Right hindlimb (tissue), 1 donor: ENCODE measurements around the gene C18orf32.
"Not testable (repeated sequence)": the region's sequence is repeated elsewhere in the genome, so short reads cannot be mapped to it uniquely, and the experiment has no call there.

Experiments
- DNase-seq: peaks from one replicate; pipeline ENCODE4 v3.0.0-alpha.2; 2018

C18orf32 gene

DNA sequence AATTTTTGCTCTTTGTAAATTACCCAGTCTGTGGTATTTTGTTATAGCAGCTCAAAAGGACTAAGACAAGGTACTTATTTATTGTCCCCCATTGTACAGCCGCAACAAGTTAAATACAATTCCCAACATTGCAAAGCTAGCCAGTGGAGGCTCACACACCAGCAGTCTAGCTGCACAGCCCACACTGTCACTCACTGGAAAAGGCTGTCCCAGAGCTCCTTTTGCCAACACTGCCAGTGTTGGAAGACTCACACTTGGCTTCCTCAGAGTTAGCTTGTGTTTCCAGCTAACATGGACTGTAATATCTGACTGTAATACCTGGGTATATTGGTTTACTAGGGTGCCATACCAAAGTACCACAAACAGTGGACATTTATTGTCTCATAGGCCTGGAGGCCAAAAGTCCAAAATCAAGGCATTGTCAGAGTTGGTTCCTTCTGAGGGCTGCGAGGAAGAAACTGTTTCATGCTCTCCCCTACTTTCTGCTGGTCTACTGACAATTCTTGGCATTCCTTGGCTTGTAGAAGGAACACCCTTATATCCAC, 19.9 kb downstream of the C18orf32 start:
- DNase-seq = no peak

DNA sequence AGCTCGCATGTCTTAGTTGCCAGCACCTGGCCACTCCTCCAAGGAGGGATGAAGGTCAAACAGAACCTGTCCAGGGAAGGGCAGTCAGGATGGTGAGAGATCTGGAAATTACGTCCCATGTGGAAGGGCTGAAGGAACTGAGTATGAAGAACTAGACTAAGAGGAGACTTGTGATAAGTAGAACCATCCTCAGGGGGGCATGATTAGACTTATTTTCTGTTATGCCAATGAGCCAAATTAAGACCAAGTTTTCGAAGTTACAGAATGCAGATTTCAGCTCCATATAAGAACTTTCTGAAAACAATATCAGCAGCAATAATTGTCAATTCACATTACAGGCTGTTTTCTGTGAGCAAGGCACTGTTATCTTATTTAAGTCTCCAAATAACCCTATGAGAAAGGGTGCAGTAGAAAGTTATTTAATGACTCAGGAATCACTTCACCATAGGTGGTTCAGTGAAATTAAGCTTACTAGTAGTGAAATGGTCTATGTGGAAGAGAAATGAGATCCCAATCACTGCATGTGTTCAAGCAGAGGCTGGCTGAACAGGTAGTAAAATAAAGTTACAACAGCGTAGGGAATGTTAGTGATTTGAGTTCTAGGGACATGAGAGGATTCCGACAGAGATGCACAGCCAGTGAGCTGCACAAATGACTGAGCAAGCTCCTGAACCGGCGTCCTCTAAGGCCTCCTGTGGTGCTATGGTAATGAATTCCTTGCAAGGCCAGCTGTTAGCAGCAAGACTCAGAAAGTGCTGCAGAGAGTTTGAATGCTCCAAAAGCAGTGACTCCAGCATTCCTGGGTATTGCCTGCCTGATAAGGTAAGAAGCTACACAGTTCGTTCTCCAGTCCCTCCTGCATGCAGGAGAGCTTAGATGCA, 22.1 kb downstream of the C18orf32 start:
- no peak for DNase-seq

DNA sequence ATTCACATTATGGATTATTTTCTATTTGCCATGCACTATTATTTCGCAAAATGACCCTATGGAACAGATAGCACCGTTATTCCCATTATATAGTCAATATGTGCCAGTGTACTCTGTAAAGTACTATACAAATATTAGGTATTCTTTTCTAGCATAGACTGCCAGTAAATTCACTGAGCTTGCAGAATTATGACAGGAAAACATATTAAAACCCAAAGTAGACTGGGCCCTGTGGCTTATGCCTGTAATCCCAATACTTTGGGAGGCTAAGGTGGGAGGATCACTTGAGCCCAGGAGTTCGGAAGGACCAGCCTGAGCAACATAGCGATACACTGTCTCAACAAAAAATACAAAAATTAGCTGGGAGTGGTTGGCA, 25.4 kb downstream of the C18orf32 start:
- DNase-seq = no peak

DNA sequence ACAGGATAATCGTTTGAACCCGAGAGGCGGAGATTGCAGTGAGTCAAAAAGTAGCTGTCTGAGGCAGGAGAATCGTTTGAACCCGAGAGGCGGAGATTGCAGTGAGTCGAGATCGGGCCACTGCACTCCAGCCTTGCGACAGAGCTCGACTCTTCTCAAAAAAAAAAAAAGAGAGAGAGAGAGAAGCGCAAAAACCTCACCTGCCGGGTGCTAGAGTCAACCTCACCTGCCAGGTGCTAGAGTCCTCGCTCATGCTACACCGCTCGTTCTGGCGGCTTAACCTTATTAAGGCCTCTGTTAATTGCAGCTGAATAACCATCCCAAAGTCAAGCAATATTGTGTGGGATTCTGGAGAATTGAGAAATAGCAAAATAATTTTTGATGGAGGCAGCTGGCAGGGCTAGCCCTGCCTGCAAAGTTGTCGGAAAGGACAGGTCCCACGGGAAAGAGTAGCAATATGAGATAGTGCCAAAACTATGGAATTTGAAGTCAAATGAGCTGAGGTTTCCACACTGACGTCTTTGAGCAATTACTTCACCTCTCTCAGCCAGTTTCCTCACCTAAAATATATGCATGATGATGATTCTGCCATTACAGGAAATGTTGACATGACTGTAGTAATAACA, 25.9 kb downstream of the C18orf32 start:
- no peak for DNase-seq

DNA sequence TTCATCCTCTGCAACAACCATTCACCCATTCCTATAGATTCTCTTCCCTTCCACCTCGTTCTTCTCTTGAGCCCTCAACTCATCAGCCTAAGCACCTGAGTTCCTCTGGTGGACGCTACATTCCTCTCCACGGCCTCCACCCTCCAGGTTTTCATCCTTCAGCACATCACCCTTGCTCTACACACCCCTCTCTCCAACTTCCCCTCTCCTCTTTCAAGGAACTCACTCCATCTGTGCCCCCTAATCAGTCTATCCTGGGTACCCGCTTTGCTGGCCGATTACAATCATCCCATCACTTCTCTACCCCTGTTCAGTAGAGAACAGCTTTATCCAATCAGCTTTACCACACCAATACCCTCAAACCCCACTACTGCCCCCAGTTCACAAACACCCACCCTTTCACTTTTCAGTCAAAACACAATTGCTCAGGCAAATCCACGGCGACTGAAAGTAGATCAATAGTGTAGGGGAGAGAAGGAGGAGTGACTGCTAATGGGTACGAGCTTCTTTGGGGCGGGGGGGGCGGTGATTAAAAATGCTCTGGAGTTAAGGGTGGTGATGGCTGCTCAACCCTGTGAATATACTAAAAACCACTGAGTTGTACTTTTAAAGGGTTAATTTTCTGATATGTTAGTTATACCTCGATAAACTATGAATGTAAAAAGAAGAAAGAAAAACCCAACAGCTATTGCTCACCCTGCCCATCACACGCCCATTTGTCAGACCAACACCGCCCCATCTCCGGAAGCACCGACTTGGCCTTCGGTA, 27.4 kb downstream of the C18orf32 start:
- DNase-seq = no peak

DNA sequence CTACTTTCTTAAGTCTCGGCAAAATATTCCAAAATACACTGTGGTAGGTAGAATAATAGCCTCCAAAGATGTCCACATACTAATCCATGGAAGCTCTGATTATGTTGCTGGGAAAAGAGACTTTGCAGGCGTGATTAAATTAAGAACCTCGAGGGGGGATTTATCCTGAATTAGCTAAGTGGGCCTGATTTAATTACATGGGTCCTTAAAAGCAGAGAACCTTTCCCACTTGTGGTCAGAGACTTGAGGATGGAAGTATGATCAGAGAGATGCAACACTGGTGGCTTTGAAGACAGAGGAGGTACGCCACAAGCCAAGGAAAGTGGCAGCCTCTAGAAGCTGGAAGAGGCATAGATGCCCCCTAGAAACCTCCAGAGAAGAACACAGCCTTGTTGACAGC, 29.4 kb downstream of the C18orf32 start:
- no peak for DNase-seq

DNA sequence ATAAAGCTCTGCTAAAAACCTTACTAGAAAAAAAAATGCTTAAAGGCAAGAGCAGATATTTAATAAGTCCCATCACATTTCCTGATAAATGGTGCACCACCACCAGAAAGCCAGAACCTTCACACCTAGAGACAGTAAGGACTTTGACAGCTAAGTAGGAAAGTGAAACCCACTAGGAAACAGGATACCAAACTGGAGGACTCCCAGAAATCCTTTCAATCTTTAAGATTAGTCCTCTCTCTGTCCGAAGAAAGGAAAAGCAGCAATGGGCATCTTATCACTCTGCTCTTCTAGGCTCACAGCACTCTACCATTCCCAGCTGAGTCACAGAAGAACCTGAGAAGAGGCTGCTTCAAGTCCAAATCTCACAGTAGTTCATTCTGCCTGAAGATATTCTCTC, 30.2 kb downstream of the C18orf32 start:
- no peak for DNase-seq

DNA sequence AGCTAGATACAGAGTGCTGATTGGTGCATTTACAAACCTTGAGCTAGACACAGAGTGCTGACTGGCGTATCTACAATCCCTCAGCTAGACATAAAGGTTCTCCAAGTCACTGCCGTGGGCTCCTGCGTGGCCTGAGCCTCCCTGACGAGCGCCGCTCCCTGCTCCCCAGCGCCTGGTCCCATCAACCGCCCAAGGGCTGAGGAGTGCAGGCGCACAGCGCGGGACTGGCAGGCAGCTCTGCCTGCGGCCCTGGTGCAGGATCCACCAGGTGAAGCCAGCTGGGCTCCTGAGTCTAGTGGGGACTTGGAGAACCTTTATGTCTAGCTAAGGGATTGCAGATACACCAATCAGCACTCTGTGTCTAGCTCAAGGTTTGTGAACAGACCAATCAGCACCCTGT, 34.5 kb downstream of the C18orf32 start:
- DNase-seq = not testable (repeated sequence)

DNA sequence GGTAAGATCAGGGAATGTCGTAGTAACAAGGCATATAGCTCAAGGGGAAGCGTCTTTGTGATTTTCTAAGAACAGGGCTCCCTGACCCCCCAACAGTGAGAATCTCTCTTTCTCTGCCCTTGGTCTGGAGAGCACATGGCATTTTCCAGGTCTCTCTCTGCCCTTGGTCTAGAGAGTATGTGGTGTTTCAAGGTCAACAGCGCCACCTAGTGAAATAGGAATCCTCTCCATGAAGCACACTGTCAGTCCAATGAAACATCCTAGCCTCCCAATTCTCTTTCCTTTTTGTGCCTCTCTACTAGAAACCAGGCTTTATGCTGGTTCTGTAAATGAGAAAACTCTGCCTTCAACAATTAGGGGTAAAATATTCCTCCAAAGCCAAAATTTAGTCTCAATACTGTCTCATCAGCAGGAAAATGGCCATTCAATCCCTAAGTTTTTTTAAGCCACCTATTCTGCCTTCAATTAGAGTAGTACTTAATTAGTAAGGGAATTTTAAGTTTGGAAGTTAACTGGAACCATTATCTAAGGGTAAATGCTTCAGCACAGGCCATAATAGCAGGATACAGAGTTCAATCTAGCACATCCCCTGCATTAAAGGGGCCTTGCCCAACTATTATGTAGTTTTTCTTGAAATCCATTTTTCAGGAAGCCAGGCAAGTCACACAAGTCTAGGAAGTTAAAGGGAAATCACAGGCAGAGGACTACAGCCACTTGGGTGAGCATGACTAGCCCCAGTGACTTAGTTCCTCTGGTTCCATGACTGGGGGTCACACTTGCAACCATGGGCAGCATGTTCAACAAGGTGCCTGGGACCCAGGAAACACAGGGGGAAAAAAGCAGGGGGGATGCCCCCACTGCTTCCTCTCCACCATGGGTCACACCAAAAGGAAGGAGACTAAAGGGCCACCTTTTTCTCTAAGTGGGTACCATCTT, 39.0 kb downstream of the C18orf32 start:
- DNase-seq = no peak

DNA sequence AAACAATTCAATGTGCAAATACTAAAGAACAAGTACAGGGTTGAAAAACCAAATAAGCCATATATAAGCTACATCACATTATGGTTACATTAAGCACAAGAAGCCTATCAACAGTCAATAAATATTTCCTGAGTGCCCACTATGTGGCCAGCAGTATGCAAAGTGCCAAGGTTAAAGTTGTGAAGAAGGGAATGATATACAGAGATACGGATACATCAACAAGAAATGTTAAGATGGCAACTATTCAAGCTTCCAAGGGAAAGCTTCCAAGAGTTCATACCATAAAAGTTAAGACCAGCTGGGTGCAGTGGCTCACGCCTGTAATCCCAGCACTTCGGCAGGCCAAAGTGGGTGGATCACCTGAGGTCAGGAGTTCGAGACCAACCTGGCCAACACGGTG, 40.6 kb downstream of the C18orf32 start:
- DNase-seq = no peak

DNA sequence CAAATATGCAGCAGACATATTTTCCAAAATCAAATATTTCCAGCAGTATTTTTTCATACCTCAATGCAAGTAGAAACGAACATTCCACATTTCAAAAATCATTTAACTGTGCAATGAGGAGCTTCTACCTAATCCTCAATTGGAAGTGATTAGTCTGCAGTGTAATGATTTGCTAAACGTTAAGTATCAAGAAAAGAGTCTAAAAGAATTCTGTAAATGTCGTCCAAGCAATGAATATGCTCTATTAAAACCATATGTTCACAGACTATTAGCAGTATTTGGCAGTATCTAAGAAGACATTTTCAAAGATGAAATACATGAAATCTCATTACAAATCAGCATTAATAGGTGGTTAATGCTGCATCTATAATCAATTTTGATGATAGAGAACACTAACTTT, 42.5 kb downstream of the C18orf32 start:
- no peak for DNase-seq

DNA sequence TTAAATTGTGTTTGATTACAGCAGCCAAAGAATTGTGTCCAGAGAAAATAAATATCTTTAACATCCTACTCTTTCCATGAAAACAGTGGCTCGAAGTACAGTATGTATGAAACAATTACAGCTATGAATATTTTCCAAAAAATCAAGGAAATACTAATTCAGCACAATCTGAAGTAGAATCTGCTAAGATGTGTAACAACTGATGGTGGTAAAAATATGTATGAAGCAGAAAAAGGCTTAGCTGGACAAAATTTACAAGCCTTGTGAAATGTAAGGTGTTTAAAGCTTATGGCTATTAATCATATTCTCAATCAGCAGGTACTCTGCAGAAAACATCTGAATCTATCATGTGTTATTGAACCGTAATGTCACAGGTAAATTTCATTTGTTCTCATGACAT, 43.2 kb downstream of the C18orf32 start:
- no peak for DNase-seq

DNA sequence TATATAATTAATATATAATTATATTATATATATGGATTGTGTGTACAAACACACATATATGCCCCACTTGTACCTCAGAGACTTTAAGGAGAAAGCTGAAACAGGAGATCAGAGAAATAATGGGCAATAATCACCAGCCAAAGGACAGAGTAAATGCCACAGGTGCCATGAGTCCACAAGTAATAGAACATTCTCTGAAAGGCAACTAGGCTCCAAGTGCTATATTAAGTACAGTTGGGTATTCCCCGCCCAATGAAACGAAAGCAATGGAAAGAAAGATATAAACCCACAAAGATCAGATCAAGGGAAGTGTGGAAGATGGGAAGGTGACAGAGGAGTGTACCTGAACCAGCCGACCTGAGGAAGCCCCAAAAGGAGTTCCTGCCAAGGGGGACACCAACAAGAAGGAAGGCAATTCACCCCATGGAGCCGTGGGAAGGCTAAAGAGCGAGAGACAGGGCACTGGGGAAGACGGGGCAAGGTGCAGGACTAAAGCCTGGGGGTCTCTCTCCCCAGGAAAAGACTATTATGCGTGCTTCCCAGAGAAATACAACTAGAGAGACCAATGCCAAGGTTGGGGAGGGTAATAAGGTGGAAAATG, 45.6 kb downstream of the C18orf32 start:
- no peak for DNase-seq

DNA sequence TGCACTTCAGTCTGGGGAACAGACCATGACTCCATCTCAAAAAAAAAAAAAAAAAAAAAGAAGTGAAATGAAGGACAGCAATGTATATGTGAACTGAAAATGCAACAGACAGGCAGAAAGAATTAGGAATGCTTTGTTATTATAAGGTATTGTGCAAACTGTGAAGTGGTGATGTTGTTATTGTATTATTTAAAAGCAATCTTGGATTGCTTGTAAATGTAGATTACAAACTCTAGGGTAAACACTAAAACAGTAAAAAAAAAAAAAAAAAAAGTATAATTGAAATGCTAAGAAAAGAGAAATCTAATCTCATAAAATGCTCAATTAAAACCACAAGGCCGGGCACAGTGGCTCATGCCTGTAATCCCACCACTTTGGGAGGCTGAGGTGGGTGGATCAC, 51.9 kb downstream of the C18orf32 start:
- DNase-seq = no peak

DNA sequence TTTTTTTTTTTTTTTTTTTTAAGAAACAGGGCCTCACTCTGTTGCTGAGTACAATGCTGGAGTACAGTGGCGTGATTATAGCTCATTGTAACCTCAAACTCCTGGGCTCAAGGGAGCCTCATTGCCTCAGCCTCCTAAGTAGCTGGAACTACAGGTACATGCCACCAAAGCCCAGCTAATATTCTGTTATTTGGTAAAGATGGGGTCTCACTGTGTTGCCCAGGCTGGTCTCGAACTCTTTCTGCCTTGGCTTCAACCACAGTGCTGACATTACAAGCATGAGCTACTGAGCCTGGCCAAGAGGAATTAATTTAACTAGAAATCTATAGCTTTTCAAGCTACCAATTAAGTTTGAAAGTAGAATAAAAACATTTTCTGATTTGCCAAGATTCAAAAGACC, 54.4 kb downstream of the C18orf32 start:
- no peak for DNase-seq

DNA sequence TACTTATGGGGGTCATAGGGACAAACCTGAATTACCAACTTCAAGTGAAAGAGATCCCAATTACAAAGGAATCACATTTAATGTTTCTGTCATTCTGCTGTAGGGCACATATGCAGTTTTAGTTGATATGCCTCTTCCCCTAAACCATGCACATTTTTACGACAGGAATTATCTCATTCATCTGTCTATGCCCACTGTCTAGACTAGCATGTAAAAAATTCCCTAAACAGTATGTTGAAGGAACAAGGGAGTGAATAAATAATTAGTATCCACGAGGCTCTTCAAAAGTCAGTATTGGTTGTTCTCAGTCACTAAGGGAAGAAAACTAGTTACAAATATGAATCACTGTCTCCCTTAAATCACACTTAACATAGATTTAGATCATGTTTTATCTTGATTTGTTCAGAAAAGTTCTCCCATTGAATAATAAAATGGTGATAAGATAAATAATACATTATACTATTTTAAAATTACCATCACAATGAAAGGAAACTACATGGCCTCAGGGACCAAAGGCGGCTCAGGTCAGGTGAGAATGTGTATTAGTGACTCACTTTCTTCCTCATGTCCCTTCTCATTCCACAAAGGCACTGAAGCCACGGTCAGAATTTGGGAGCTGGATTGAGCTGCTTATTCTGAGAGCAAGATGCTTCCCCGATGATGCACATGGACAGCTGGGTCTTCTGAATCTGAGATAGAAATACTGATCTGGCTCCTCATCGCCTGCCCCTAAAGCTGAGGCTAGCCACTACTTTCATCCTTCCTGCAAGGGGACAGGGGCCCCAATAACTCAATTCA, 55.7 kb downstream of the C18orf32 start:
- no peak for DNase-seq
